ENCODE results near the gene SPOCK1.
"Not testable (repeated sequence)": the region's sequence is repeated elsewhere in the genome, so short reads cannot be mapped to it uniquely, and the experiment has no call there.

The SPOCK1 gene

GRCh38 chr5:137395011-137395755 lies 103.9 kb downstream of the SPOCK1 start:
- DNase-seq (ENCODE audit: low spot score) = no peak

- no peak for DNase-seq (ENCODE audit: low spot score)
Observed at GRCh38 chr5:137394380-137394779, 104.7 kb downstream of the SPOCK1 start.

DNA sequence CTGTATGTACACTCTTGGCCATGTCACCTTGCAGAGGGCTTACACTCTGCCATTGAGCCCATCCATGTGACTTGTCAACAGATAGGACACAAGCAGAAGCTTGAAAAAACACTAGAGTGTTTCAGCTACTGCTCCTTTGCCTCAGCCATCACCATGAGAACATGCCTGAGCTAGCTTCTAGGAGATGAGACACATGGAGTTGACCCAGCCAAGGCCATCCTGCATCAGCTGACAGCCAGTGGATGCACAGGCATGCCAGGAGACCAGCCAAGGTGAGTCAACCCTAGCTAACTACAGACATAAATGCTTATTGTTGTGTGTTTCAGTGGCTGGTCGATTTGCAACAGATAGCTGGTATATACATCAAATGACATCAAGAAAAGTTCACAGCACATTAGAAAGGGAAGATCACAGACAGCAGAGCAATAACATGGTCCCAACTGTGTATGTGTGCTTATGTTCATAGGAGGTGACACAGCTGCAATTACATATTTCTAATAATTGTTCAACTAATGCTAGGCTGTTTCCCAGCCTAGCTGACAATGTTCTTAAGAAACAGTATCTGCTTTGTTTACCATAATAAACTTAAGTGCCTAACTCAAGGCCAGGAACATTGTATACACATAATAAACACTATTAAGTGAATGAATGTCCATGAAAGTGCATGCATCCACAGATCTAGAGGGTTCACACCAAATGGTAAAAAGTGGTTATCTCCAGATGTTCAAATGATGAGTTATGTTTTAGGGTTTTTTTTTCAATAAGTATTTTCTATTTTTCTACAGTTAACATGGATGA lies 105.7 kb downstream of the SPOCK1 start:
- no peak for DNase-seq (ENCODE audit: low spot score)

DNA sequence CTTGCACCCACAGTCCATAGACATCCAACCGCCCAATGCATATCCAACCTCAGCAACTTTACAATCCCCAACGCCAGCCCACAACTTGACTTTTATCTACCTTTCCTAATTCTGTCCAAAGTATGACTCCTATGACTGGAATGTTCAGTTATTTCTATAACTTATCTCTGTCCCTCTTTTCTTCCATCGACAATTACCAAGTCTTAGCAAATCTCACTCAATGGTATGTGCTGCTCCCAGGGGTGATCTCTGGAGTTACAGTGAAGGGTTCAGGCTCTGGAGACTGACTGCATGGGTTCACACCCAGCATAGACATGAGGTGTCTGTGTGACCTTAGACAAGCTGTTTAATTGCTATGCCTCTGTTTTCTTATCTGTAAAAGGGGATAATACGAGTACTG lies 106.9 kb downstream of the SPOCK1 start:
- DNase-seq (ENCODE audit: low spot score) = no peak

DNA sequence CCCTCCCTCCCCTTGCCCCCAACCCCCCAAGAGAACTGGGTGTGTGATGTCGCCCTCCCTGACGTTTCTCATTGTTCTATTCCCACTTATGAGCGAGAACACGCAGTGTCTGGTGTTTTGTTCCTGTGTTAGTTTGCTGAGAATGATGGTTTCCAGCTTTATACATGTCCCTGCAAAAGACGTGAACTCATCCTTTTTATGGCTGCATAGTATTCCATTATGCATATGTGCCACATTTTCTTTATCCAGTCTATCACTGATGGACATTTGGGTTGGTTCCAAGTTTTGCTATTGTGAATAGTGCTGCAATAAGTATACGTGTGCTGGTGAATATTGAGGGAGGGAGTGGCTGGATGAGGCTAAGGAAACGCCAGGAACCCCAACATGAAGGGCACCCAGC lies 108.1 kb downstream of the SPOCK1 start:
- not testable (repeated sequence) for DNase-seq (ENCODE audit: low spot score)

- DNase-seq (ENCODE audit: low spot score) = no peak
Observed at GRCh38 chr5:137389042-137389441, 110.1 kb downstream of the SPOCK1 start.

DNA sequence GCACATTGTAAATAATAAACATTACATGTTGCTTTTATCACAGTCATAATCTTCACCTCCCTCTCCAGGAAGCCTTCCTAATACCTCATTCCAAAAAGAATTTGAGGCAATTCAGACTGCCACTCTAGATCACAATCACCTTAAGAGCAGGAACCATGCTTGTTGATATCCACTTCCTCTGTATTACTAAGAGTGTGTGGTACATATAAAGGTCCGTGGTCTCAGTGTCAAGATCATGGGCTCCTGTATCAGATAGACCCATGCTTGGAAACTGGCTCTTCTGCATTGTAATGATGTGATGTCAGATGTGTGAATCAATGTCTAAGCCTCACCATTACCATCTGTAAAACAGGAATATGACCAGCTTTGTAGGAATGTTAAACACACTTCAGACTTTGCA lies 114.1 kb downstream of the SPOCK1 start:
- no peak for DNase-seq (ENCODE audit: low spot score)

- DNase-seq (ENCODE audit: low spot score) = no peak
Observed at GRCh38 chr5:137383909-137384308, 115.2 kb downstream of the SPOCK1 start.

- DNase-seq (ENCODE audit: low spot score) = no peak
Observed at GRCh38 chr5:137381555-137381954, 117.6 kb downstream of the SPOCK1 start.

- no peak for DNase-seq (ENCODE audit: low spot score)
Observed at GRCh38 chr5:137379555-137380286, 119.4 kb downstream of the SPOCK1 start.

DNA sequence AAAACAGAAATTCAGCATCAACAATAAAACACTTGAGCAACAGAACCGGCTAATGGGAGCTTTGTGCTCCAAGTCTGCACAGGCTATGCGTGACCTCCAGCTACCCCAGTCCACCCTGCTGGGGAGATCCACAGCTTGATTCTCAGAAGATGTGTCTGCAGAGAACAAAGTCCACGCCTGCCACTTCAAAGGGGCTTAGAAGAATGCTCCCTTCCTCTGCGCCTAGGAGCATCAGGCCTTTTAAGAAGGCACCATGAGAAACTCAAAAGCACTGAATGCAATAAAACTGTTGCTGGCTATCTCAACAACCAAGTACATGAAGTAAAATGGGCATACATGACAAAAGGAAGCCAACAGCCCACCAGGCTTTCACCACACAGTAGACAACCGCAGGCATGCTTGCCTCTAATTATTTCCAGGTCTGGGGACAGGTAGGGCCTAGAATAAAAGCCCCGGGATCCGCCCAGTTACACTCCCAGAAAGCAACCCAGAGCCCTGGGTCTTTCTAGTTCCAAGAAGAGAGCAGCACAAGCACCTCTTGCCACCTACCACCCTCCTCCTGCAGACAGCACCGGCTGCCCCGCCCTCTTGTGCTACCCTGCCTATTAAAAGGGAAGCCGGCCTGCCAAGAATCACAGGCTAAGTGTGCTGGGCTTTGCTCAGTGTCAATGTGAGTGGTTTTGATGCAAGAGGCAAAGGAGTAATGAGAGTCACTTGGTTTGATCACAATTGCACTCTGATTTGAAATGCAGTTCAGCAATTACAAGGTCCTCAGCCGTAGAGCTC lies 123.2 kb downstream of the SPOCK1 start:
- no peak for DNase-seq (ENCODE audit: low spot score)

GRCh38 chr5:137374110-137374714 lies 124.9 kb downstream of the SPOCK1 start:
- no peak for DNase-seq (ENCODE audit: low spot score)

- DNase-seq (ENCODE audit: low spot score) = no peak
Observed at GRCh38 chr5:137372773-137373160, 126.4 kb downstream of the SPOCK1 start.

- DNase-seq (ENCODE audit: low spot score) = no peak
Observed at GRCh38 chr5:137372016-137372772, 126.9 kb downstream of the SPOCK1 start.

DNA sequence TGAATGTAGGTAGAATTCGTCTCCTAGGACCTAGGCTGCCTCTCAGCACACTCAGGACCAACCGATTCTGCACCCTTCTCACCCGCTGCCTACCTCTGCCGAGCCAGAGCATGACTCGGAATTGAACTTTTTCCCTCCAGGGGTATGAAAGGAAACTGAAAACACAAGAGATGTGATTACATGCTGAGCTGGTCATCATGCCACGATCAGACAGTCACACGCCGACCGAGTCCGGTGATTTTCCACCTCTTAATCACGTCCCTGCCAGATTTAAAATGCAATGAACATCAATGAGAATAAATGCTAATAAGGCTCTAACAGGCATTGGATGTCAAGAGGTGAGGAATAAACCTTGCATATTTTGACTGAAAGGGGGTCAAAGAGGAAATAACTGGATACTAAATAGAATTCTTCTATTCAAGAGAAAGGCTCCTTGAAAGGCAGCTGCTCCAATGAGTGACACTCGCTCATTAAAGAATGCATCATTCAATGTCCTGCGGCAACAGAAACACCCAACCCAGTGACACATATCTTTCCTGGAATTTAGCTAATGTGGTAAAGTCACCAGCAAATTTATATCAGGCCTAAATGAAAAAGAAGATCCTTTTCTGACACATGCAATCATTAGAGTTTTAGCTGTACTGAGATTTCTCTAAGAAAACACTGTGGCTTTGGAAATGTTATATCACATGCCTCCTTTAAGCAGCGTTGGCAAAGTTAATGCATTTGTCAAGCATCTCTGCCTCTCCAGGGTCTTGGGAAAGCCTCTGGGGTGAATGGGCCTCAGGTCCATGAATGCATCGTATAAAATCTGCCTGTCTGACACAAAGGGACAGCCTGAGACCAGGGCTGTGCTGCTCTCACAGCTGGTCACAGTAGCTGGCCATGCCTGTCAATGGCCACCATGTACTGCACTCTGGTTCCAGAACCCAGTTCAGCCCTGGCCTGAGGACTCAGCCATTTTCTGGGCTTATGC lies 128.7 kb downstream of the SPOCK1 start:
- no peak for DNase-seq (ENCODE audit: low spot score)

GRCh38 chr5:137368651-137369050 lies 130.5 kb downstream of the SPOCK1 start:
- DNase-seq (ENCODE audit: low spot score) = no peak

GRCh38 chr5:137367951-137368350 lies 131.2 kb downstream of the SPOCK1 start:
- no peak for DNase-seq (ENCODE audit: low spot score)

- DNase-seq (ENCODE audit: low spot score) = no peak
Observed at GRCh38 chr5:137366526-137366925, 132.6 kb downstream of the SPOCK1 start.

DNA sequence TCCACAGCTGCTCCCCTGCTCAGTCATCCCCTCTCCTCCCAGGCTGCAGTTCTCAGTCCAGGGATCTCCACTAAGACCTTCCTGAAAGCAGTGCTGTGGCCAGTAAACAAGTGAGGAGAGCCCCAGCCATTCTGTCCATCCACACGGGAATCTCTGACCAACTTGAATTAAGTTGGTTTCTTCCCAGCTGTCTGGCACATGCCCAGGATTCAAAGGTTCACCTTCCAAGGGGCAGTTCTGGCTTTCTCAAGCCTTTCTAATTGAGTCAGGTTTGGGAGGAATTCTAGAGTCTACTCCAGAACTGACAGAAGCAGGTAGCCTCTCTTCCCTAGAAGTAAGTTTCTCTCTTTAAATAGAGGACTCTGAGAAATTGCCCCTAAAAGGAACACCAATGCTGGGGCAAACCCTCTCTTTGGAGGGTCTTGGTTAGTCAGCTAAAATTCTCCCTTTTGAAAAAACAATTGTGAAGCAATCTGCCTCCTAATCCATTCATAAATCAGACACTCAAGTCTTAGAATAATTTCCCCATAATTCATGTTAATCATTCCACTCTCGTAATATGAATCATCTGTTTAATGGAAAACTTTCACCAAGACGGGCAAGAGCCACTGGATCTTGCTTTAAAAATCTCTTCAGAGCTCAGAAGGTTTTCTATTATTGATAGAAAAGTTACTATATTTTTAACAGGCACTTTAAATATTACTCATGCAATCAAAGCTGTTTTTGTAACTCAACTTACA lies 133.8 kb downstream of the SPOCK1 start:
- no peak for DNase-seq (ENCODE audit: low spot score)
